ENCODE data around the gene CCDC190. TPM values are rescaled to one million over a fixed set of nuclear protein-coding genes. Genes with fewer than 3 reads are reported as not detected.

The CCDC190 gene
- polyA plus RNA-seq, 1 donor (not counting 4 experiments of a cell fraction or from before 2014, with no cell fraction given): 0.07 TPM

DNA sequence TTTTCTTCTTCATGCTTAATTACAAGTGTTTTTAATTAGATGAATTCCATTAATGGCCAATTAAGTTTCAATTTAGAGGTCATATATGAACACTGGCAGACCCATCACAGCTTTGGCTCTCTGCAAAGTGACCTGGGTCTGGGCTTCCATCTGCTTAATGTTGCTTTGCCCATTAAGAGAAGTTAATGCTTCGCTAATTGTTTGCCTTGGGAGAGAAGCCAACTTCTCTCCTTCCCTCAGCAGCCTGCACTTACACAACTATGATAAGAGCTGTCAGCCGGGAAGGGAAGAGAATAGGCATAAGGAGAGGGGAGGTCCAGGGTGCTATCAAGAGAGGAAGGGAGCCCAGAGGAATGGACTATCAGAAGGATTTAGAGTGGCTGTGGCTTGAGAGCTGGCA, 29.0 kb upstream of the CCDC190 start:
- H3K4me1 ChIP-seq (ENCODE audit: control insufficient read depth, extremely low read depth, insufficient read depth, low read length): no peaks in the 10 kb centered on the region
- no peak for FAIRE-seq
- dilution Hi-C loops (cut with MboI; ENCODE audit: extremely low pct_ligation_motif_present, low sequenced_read_pairs): no loop called here
- H3K9ac ChIP-seq (ENCODE audit: control insufficient read depth, extremely low read depth, insufficient read depth, low read length): no peak overlapping the region
- H3K27me3 ChIP-seq (ENCODE audit: control insufficient read depth, extremely low read depth, insufficient read depth, low read length): no peaks in the 10 kb centered on the region
- no peak for DNase-seq (ENCODE audit: low read depth, low spot score)
- TF ChIP-seq, protein P1, sequence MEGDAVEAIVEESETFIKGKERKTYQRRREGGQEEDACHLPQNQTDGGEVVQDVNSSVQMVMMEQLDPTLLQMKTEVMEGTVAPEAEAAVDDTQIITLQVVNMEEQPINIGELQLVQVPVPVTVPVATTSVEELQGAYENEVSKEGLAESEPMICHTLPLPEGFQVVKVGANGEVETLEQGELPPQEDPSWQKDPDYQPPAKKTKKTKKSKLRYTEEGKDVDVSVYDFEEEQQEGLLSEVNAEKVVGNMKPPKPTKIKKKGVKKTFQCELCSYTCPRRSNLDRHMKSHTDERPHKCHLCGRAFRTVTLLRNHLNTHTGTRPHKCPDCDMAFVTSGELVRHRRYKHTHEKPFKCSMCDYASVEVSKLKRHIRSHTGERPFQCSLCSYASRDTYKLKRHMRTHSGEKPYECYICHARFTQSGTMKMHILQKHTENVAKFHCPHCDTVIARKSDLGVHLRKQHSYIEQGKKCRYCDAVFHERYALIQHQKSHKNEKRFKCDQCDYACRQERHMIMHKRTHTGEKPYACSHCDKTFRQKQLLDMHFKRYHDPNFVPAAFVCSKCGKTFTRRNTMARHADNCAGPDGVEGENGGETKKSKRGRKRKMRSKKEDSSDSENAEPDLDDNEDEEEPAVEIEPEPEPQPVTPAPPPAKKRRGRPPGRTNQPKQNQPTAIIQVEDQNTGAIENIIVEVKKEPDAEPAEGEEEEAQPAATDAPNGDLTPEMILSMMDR (optimal IDR thresholded peaks at IDR 0.05 in 1 of 3, IDR thresholded peaks at IDR 0.05 in 1 of 3, conservative IDR thresholded peaks at IDR 0.05 in 1 of 3; ENCODE audit: extremely low read depth in 1 of 3, insufficient read depth in 2 of 3, low read length in 3 of 3): no peak
- no peak for TF ChIP-seq EZH2 (IDR thresholded peaks at IDR 0.05; ENCODE audit: low read length)
- no peak overlapping the region for H2AFZ ChIP-seq (ENCODE audit: control insufficient read depth, low read length)
- H4K20me1 ChIP-seq (ENCODE audit: control insufficient read depth, extremely low read depth, insufficient read depth, low read length): no peaks in the 10 kb centered on the region
- H3K4me2 ChIP-seq (ENCODE audit: control insufficient read depth, extremely low read depth, insufficient read depth, low read depth, low read length): no peak overlapping the region
- H3K9me3 ChIP-seq (ENCODE audit: control insufficient read depth, low read depth, low read length): no peaks in the 10 kb centered on the region
- H3K36me3 ChIP-seq (ENCODE audit: control insufficient read depth in 2 of 2, extremely low read depth in 1 of 2, insufficient read depth in 2 of 2, low read length in 2 of 2): no peaks in the 10 kb centered on the region
- no peak overlapping the region for H3K27ac ChIP-seq (ENCODE audit: control insufficient read depth, insufficient read depth, low read length)
- H3K79me2 ChIP-seq (ENCODE audit: control insufficient read depth, insufficient read depth, low read length): no peaks in the 10 kb centered on the region
- no peak overlapping the region for H3K4me3 ChIP-seq (ENCODE audit: control insufficient read depth in 2 of 3, extremely low read depth in 1 of 3, insufficient read depth in 2 of 3, low read depth in 1 of 3, low read length in 3 of 3)
- H3K9me1 ChIP-seq (ENCODE audit: control insufficient read depth, extremely low read depth, insufficient read depth, low read length): no peaks in the 10 kb centered on the region

DNA sequence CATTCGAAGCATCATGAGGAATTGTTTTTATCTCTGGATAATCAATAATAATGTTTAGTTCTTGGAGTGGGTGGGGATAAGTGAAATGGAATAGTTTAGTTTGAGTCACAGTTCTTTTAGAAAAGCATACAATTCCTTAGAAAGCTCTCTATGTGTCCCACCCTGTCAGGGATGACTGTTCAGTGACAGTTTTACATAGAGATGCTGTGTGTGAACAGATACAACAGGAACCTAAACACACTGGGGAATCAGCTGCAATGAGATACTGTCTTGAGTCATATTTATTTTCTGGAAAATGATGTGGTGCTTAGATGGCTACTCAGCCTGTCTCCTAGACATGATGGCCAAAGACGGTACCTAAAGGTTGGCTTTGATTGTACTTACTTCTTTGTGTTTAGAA, 25.7 kb upstream of the CCDC190 start:
- no peak for FAIRE-seq
- H3K9me3 ChIP-seq (ENCODE audit: control insufficient read depth, low read depth, low read length): no peaks in the 10 kb centered on the region
- TF ChIP-seq EZH2 (IDR thresholded peaks at IDR 0.05; ENCODE audit: low read length): no peak
- TF ChIP-seq, protein P1 (optimal IDR thresholded peaks at IDR 0.05 in 1 of 3, IDR thresholded peaks at IDR 0.05 in 1 of 3, conservative IDR thresholded peaks at IDR 0.05 in 1 of 3; ENCODE audit: extremely low read depth in 1 of 3, insufficient read depth in 2 of 3, low read length in 3 of 3): no peak
- DNase-seq (ENCODE audit: low read depth, low spot score): no peak
- H3K4me1 ChIP-seq (ENCODE audit: control insufficient read depth, extremely low read depth, insufficient read depth, low read length): no peaks in the 10 kb centered on the region
- H3K79me2 ChIP-seq (ENCODE audit: control insufficient read depth, insufficient read depth, low read length): no peaks in the 10 kb centered on the region
- no peak overlapping the region for H3K4me3 ChIP-seq (ENCODE audit: control insufficient read depth in 2 of 3, extremely low read depth in 1 of 3, insufficient read depth in 2 of 3, low read depth in 1 of 3, low read length in 3 of 3)
- no peaks in the 10 kb centered on the region for H3K36me3 ChIP-seq (ENCODE audit: control insufficient read depth in 2 of 2, extremely low read depth in 1 of 2, insufficient read depth in 2 of 2, low read length in 2 of 2)
- no peaks in the 10 kb centered on the region for H3K9me1 ChIP-seq (ENCODE audit: control insufficient read depth, extremely low read depth, insufficient read depth, low read length)
- dilution Hi-C loops (cut with MboI; ENCODE audit: extremely low pct_ligation_motif_present, low sequenced_read_pairs): no loop called here
- no peaks in the 10 kb centered on the region for H3K27me3 ChIP-seq (ENCODE audit: control insufficient read depth, extremely low read depth, insufficient read depth, low read length)
- no peak overlapping the region for H2AFZ ChIP-seq (ENCODE audit: control insufficient read depth, low read length)
- H3K9ac ChIP-seq (ENCODE audit: control insufficient read depth, extremely low read depth, insufficient read depth, low read length): no peak overlapping the region
- no peak overlapping the region for H3K4me2 ChIP-seq (ENCODE audit: control insufficient read depth, extremely low read depth, insufficient read depth, low read depth, low read length)
- H4K20me1 ChIP-seq (ENCODE audit: control insufficient read depth, extremely low read depth, insufficient read depth, low read length): no peaks in the 10 kb centered on the region
- H3K27ac ChIP-seq (ENCODE audit: control insufficient read depth, insufficient read depth, low read length): no peak overlapping the region
